Activated CD8-positive, alpha-beta memory T cell treated with anti-CD3 and anti-CD28 coated beads for 1 hour (primary cell): Measurements from ENCODE around the gene ABCA6.

Experiments used
- DNase-seq, 2 donors: peaks; one replicate each; pipeline ENCODE4 v3.0.0-alpha.2; 2020; ENCODE audit warnings: low read depth in 1 of 2; ENCODE audit errors: extremely low read depth in 1 of 2

ABCA6 gene

GRCh38 chr17:69142175-69142802, 594 bp upstream of the ABCA6 start:
- no peak for DNase-seq

- DNase-seq = no peak
Observed at GRCh38 chr17:69134112-69134511, 7.6 kb downstream of the ABCA6 start.

GRCh38 chr17:69130627-69131296, 10.9 kb downstream of the ABCA6 start:
- DNase-seq = no peak

GRCh38 chr17:69123626-69124025, 18.1 kb downstream of the ABCA6 start:
- DNase-seq = no peak

- DNase-seq = no peak
Observed at GRCh38 chr17:69122065-69122464, 19.6 kb downstream of the ABCA6 start.

GRCh38 chr17:69117855-69118784, 23.6 kb downstream of the ABCA6 start:
- no peak for DNase-seq

GRCh38 chr17:69111794-69112193, 29.9 kb downstream of the ABCA6 start:
- DNase-seq = no peak

GRCh38 chr17:69105907-69106730, 35.6 kb downstream of the ABCA6 start:
- no peak for DNase-seq

- DNase-seq = no peak
Observed at GRCh38 chr17:69103557-69104233, 38.0 kb downstream of the ABCA6 start.

GRCh38 chr17:69098625-69099024, 43.1 kb downstream of the ABCA6 start:
- no peak for DNase-seq

GRCh38 chr17:69096541-69096940, 45.2 kb downstream of the ABCA6 start:
- DNase-seq = no peak

GRCh38 chr17:69093995-69094394, 47.7 kb downstream of the ABCA6 start:
- DNase-seq = no peak

GRCh38 chr17:69093279-69093789, 48.4 kb downstream of the ABCA6 start:
- DNase-seq = no peak

- DNase-seq = no peak
Observed at GRCh38 chr17:69090365-69090764, 51.3 kb downstream of the ABCA6 start.

- no peak for DNase-seq
Observed at GRCh38 chr17:69088643-69089200, 53.0 kb downstream of the ABCA6 start.

- no peak for DNase-seq
Observed at GRCh38 chr17:69086641-69087040, 55.1 kb downstream of the ABCA6 start.

GRCh38 chr17:69084911-69085310, 56.8 kb downstream of the ABCA6 start:
- no peak for DNase-seq

GRCh38 chr17:69082696-69083095, 59.0 kb downstream of the ABCA6 start:
- DNase-seq = no peak

- DNase-seq = no peak
Observed at GRCh38 chr17:69078864-69079263, 62.8 kb downstream of the ABCA6 start.

GRCh38 chr17:69075823-69076222, 65.9 kb downstream of the ABCA6 start:
- DNase-seq = no peak
